Stimulated activated naive CD4-positive, alpha-beta T cell (primary cell): Measurements from ENCODE around the gene LRG1.
"Not testable (repeated sequence)": the region's sequence is repeated elsewhere in the genome, so short reads cannot be mapped to it uniquely, and the experiment has no call there.

Source experiments
- DNase-seq, 6 experiments: peaks; one replicate each; lab custom pipeline; 2025; lab: John Stamatoyannopoulos, UW

The LRG1 gene

DNA sequence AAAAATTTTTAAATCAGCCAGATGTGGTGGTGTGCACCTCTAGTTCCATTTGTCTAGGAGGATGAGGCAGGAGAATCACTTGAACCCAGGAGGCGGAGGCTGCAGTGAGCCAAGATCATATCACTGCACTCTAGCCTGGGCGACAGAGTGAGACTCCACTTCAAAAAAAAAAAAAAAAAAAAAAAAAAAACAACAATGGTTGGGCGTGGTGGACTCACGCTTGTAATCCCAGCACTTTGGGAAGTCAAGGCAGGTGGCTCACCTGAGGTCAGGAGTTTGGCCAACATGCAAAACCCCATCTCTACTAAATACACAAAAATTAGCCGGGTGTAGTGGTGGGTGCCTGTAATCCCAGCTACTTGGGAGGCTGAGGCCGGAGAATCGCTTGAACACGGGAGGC lies 12.5 kb downstream of the LRG1 start:
- not testable (repeated sequence) for DNase-seq

DNA sequence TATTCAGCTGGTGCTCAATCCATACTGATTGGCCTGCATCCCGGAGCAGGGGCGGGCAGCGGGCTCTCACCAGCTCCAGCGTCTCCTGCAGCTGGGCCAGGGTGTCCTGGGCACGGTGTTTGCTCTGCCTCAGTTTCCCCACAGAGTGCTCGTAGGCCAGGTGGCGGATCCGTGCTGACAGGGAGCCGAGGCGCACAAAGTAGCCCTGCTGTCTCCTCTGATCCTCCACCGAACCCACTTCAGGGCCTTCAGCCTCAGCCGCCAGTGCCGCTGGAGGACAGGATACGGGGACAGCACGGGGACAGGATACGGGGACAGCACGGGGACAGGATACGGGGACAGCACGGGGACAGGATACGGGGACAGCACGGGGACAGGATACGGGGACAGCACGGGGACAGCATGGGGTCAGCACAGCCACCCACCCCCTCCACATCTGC lies 14.3 kb downstream of the LRG1 start:
- no peak for DNase-seq

DNA sequence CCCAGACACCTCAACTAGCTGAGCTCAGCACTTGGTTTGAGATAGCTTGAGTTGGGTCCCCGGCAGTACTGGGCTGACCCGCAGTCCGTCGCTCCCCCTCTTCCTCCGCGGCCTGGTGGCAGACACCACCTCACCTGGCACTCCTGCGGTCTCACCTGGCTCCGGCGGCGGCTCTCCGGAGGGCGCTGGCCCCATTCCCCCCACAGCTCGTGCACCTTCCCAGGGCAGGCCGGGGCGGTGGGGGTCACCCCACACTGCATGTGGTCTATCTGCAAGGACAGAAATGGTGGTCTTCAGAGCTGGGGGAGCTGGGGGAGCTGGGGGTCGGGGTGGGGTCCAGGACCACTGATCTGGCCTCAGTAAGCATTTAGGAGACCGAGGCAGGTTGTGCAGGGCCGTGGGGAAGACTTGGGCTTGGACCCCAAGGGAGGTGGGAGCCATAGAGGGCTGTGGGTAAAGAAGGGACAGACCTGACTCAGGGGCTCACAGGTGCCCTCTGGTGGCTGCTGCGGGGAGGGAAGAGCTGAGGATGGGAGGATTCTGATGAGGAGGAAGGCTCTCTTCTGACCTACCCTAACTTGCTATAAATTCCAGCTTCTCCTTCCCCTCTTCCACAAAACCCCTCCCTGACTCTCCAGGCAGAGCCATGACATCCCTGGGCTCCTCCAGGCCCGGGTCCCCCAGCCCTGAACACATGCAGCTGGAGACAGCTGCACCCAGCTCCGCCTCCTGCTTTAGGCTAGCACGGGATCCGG lies 14.9 kb downstream of the LRG1 start:
- DNase-seq, result peak; percentile 4 to 58 (median 43)

DNA sequence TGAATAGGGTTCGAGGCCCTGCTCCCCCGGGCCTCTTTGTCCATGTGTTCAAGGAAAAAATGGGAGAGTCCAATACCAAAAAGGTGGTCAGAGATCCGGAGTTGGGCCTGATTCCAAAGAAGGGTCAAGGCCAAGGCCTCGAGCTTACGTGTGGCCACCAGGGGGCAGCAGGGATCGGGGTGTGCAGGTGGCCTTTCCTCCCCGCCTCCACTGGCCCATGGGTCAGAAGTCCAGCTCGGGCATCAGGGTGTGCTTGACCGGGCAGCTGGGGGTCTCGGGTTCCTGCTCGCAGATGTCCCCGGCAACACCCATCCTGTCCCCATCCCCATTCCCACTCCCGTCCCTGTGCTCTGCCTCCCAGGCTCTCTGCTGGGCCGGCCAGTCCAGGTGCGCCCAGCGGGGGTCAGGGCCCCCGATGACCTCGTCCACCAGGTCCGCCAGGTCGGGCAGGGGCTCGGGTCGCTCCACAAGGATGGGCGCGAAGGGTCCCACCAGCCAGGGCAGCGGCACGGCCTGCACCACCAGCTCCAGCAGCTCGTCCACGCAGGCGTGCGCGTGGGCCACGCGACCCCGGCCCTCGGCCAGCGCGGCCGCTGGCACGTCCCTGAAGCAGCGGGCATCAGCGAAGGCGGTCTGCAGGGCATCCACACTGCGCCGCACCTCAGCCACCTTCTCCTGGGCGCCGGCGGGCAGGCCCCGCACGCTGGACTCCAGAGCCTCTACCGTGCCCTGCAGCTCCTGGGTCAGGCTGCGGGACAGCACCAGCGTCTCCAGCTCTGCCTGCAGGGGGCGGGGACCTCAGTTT lies 16.3 kb downstream of the LRG1 start:
- DNase-seq, result no peak

DNA sequence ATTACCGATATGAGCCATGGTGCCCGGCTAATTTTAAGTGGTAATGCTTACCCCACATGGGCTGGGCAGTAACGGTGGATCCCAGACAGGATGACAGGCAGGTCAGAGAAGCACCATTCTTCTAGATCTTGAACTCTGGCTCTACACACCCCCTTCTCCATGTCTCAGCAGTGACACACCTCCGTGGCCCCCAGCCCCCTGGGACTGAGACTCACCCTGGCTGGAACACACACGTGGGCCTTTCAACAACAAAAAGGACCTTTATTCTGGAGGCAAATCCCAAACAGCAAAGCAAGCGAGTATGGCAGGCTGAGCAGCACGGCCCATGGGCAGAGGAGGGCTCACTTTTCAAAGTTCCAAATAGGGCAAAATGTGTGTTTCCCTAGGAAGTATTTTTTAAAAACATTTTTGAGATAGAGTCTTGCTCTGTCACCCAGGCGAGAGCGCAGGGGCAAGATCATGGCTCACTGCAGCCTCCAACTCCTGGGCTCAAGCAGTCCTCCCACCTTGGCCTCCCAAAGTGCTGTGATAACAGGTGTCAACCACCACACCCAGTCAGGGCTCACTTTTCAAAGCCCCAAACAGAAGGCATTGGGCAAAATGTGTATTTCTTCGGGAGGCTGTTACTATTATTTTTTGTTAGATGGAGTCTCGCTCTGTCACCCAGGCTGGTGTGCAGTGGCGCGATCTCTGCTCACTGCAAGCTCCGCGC lies 17.4 kb downstream of the LRG1 start:
- DNase-seq, result no peak

DNA sequence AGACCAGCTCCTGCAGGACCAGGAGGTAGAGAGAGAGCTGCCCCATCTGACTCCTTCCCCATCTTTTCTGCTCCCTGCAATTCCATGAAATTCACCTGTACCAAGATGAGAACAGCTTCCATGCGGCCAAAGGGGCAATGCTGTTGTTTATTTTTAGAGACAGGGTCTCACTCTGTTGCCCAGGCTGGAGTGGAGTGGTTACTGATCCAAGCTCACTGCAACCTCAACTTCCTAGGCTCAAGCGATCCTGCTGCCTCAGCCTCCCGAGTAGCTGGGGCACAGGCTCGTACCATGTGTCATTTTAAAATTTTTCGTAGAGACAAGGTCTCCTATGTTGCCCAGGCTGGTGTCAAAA lies 18.0 kb downstream of the LRG1 start:
- DNase-seq, result no peak

DNA sequence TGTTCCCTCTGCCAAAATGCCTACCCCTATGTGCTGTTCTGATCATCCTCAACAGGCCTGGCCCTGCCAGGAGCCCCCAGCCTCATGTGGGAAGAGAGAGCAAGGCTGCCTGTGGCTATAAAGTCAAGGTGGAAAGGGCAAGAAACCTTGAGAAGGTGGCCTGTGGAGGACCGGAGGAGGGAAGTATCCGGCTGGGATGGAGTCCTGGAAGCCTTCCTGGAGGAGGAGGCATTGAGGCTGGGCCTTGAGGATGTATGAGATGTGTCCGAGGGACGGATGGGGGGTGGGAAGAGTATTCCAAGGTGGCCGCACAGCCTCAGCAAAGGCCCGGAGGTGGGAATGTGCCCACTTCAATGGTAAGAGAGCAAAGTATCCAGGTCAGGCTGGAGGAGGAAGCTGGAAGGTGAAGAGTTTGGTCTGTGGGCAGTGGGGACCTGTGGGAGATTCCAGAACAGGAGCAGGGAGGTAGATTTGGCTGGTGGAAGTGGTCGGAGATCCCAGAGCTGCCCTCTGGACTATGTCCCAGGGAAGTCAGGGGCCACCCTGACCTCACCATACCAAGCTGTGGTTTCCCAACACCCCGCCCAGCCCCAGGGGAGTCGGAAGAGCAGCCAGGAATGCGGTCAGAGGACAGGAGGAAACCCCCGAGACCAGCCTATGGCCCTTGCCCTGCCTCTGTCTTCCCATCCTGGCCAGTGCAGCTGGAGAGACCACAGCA lies 18.5 kb downstream of the LRG1 start:
- no peak for DNase-seq

DNA sequence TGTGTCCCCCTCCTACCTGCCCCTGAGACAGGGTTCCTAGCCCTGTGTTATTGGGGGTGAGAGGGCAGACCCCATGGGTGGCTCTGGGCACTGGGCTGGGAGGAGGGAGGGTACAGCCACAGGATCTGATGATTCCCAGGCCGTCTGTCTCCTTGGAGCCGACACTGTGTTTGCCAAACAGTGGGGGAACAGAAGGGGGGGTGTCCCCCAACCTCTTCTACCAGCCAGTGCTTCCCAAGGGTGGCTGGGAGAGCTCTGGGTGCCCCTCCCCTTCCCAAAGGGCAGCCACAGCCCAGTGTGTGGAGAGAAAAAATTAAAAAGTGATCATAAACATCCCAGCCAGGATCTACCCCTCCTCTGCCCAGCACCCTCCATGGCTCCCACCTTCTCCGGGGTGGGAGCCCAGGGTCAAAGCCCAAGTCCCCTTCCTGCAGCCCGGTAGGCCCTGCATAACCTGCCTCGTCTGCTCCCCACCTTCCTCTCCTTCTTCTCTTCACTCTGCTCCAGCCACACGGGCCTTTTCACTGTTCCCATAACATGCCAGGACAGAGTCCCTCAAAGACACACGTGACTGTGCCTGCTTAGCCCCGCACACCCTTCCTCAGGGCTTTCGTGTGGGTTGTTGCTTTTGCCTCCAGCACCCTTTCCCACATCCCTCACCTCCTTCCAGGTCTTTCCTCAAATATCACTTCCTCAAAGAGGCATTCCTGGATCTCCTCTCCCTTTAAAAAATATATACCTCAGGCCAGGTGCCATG lies 20.1 kb downstream of the LRG1 start:
- DNase-seq, result no peak

DNA sequence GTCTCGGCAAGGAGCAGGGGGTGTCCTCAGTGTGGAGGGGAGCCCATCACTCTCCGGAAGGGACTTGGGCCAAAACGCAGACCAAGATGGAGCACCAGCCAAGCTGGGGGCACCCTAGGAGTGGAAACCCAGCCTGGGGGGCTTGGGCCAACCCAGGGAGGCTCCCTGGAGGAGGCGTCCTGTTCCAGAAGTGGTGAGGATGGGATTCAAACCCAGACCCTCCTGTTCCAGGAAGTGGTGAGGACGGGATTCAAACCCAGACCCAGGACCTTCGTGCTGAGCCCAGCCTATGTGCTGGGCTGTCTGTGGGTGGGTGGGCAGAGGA lies 20.7 kb downstream of the LRG1 start:
- no peak for DNase-seq

DNA sequence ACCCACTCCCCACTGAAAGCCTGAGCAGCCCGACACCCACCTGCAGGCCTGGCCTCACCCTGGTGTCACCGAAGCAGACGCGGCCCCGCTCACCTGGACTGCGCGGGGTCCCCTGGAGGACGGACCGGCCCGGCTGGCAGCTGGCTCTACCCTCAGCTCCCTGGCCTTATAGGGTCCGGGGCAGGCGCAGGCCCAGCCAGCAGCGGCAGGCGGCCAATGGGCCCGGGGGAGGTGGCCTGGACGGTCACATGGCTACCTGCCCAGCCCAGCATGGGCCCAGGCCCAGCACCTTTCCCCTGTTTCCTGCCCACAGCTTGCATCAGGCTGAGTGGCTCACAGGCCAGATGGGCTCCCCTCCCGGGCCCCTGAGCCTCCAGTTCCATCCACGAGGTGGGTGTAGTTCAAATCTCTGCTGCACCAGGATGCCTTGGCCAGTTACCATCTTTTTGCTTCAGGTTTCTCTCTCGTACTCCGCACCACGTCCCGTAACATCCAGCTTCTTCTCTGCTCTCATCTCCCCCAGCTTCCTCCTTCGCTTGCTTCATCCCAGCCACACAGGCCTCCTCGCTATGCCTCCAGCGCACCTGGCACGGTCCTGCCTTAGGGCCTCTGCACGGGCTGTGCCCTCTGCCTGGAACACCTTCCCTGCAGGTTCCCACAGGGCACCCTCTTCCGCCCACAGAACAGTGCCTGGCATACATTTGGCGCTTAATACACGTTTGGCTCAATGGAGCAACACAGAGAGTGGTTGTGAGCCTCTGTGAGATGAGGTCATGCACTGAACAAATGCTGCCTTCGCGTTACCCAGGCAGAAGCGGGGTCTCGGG lies 21.3 kb downstream of the LRG1 start, which contains the start of gene PLIN4:
Gene PLIN4, minus strand, starts transcription at position 142 of the 827 bp plus-strand sequence. CDS start 214 bp downstream, outside the sequence.
- DNase-seq, result no peak

DNA sequence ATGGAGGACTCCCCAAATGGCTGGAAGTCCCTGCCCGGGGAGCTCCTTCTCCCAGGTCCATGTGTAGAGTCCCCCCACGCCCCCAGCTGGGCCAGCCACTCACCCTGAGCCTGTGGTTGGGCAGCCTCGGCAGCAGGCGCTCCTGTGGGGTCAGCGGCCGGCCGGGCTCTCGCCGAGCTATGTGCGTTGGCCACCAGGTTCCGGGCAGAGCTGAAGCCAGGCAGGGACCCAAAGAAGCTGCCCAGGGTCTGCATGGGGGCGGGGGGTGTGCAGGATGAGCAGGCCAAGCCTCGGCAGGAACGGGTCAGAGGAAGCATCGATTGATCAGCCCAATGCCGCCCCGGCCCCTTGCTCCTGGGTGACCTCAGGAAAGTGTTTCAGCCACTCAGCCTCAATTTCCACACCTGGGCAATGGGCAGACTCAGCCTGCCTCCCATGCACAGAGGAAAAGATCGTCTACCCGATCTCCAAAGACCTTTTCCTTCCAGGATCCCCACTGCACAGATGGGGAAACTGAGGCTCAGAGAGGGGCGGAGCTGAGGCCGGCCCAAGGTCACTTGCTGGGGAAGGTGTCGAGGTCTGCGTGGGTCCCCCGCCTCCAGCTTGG lies 22.3 kb downstream of the LRG1 start:
- no peak for DNase-seq

DNA sequence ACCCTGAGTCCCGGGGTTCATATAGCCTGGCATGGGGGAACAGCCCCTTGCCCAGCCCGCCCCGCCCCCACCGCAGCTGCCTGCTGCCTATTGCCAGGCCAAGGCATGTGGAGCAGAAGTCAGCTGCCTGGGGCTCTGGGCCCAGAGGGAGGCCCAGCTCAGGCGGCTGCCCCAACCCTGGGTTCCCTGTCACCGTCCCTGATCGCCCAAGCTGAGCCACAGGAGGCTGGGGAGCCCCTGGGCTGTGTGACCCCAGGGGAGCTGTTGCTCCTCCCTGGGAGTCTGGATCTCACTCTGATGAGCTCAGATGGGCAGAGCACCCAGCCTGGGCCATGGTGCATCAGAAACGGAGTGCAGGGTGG lies 22.9 kb downstream of the LRG1 start:
- DNase-seq, result no peak

DNA sequence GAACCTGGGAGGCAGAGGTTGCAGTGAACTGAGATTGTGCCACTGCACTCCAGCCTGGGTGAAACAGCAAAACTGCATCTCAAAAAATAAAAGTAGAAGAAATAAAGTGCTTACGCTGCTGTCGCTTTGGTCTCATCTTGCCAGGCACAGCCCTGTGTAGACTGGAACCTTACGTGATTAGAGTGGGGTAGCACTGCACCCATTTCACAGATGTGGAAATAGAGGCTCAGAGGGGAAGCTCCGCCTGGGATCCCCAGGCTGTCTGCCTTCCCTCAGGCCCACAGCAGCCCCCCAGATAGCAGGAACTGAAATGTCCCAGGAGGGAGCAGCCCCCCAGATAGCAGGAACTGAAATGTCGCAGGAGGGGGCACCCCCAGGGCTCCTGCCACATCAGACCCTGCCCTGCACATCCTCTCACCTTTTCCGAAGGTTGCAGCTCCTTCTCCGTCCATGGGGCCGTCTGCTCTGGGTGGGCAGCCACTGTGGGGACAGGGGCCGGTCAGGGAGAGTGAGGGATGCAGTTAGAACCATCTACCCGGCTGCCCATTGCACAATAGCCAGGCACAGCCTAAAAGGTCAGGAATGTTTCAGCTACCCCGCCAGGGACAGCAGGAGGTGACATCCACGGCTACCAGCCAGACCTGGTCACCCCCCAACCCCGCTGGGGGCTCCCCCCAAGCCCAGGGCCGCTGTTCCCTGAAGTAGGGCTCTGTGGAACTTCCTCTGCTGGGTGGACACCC lies 23.5 kb downstream of the LRG1 start:
- DNase-seq, result no peak

DNA sequence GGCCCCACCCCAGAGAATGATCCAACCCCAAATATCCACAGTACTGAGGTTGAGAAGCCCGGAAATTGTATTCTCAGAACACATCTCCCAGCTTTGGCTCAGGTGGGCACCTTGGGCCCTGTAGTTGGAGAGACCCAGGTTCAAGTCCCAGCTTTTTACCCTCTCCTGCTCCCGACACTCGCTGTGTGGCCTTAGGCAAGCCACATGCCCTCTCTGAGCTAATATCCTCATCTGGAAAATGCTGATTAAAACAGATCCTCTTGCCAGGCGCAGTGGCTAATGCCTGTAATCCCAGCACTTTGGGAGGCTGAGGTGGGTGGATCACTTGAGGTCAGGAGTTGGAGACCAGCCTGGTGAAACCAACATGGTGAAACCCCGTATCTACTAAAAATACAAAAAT lies 24.1 kb downstream of the LRG1 start:
- no peak for DNase-seq

DNA sequence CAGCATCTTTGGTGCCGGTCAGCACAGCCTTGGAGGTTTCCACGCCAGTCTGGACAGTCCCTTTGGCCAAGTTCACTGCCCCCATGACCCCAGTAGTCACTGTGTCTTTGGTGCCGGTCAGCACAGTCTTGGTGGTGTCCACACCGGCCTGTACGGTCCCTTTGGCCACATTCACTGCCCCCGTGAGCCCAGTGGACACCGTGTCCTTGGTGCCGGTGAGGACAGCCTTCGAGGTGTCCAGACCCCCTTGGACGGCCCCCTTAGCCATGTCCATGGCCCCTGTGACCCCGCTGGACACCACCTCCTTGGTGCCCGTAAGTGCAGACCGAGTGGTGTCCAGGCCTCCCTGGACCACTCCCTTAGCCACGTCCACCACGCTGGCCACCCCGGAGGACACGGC lies 26.6 kb downstream of the LRG1 start:
- DNase-seq, result no peak

DNA sequence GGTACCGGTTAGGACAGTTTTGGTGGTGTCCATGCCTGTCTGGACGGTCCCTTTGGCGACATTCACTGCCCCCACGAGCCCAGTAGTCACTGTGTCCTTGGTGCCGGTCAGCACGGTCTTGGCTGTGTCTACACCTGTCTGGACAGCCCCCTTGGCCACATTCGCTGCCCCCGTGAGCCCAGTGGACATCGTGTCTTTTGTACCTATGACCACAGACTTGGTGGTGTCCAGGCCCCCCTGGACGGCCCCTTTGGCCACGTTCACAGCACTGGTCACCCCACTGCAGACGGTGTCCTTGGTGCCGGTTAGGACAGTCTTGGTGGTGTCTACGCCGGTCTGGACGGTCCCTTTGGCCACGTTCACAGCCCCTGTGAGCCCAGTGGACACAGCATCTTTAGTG lies 27.8 kb downstream of the LRG1 start:
- DNase-seq, result no peak

DNA sequence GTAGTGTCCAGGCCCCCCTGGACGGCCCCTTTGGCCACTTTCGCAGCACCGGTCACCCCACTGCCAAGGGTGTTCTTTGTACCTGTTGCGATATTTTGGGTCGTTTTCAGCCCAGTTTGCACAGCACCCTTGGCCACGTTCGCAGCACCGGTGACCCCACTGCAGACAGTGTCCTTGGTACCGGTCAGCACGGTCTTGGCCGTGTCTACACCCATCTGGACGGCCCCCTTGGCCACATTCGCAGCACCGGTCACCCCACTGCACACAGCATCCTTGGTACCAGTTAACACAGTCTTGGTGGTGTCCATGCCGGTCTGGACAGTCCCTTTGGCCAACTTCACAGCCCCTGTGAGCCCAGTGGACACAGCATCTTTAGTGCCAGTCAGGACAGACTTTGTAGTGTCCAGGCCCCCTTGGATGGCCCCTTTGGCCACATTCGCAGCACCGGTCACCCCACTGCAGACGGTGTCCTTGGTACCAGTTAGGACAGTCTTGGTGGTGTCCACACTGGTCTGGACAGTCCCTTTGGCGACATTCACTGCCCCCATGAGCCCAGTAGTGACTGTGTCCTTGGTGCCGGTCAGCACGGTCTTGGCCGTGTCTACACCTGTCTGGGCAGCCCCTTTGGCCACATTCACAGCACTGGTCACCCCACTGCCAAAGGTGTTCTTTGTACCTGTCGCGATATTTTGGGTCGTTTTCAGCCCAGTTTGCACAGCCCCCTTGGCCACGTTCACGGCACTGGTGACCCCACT lies 28.4 kb downstream of the LRG1 start:
- no peak for DNase-seq

DNA sequence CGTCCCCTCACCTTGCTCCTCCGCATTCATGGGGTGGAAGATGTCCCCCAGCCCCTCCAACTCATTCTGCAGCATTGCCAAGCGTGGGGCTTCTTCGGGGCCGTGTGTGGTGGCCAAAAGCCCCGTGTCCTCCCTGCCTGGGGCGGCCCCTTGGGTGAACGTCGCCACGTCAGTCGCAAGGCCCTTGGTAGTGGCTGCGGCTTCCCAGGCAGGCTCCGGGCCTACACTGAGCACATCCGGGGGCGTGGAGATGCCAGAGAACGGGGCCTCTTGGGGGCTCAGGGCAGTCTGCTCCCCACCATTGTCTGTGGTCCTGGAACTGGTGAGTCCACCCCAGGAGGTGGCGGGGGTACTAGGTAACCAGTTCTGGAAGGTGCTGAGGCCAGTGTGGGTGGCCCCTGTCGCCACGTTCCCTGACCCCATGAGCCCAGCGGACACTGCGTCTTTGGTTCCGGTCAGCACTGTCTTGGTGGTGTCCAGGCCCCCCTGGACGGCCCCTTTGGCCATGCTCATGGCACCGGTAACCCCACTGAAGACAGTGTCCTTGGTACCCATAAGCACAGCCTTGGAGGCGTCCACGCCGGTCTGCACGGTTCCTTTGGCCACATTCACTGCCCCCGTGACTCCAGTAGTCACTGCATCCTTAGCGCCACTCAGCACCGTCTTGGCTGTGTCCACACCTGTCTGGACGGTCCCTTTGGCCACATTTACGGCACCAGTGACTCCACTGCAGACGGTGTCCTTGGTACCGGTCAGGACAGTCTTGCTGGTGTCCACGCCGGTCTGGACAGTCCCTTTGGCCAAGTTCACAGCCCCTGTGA lies 29.2 kb downstream of the LRG1 start:
- no peak for DNase-seq
